MCF 10A (cell line): ENCODE measurements around the gene SHQ1. TPM values are rescaled to one million over a fixed set of nuclear protein-coding genes. Genes with fewer than 3 reads are reported as not detected.

Source experiments
- BruUV-seq: library from RNA; stranded (reverse); fragments of 400-500 nt; replicated peaks from 2 replicates; lab custom pipeline; 2021; lab: Mats Ljungman, UMichigan
- CTCF ChIA-PET: fragments of 300-600 bp; sonication (Branson Sonifier 250); formaldehyde crosslinking; extraction: SDS; loops from one replicate; lab custom pipeline; 2021; ENCODE audit warnings: antibody characterized with exemption, inconsistent platforms; lab: Yijun Ruan, JAX
- POLR2A ChIA-PET: fragments of 300-600, 350-650 bp; sonication (Branson Sonifier 250); formaldehyde crosslinking; extraction: SDS; loops from one replicate; lab custom pipeline; 2020; ENCODE audit warnings: antibody characterized with exemption, inconsistent platforms; lab: Yijun Ruan, JAX
- DNase-seq: peaks from one replicate; pipeline ENCODE4 v3.0.0-alpha.2; 2018; ENCODE audit not compliant: unreplicated experiment
- H3K27ac Mint-ChIP-seq: one replicate; pipeline ENCODE4 v1.8.0; 2022; ENCODE audit warnings: mild to moderate bottlenecking, low read depth, mixed read lengths; ENCODE audit not compliant: unreplicated experiment
- H3K27me3 Mint-ChIP-seq: one replicate; pipeline ENCODE4 v1.8.0; 2022; ENCODE audit warnings: mixed read lengths; ENCODE audit not compliant: insufficient read depth, unreplicated experiment
- H3K36me3 Mint-ChIP-seq: one replicate; pipeline ENCODE4 v1.8.0; 2022; ENCODE audit warnings: mild to moderate bottlenecking, moderate library complexity, mixed read lengths; ENCODE audit not compliant: insufficient read depth, unreplicated experiment
- H3K4me1 Mint-ChIP-seq: one replicate; pipeline ENCODE4 v1.8.0; 2022; ENCODE audit warnings: mixed read lengths; ENCODE audit not compliant: insufficient read depth, unreplicated experiment
- H3K4me3 Mint-ChIP-seq: one replicate; pipeline ENCODE4 v1.8.0; 2022; ENCODE audit warnings: mild to moderate bottlenecking, moderate library complexity, mixed read lengths; ENCODE audit not compliant: unreplicated experiment
- H3K9me3 Mint-ChIP-seq: one replicate; pipeline ENCODE4 v1.8.0; 2022; ENCODE audit warnings: mixed read lengths; ENCODE audit not compliant: unreplicated experiment
- intact Hi-C: fragments of 100-400 bp; cut with micrococcal nuclease; formaldehyde crosslinking; loops from 2 replicates; pipeline ENCODE4 v1.14.1; 2022
- total RNA-seq: library from RNA; stranded (reverse); gene quantifications from 2 replicates; pipeline ENCODE4 v1.2.3, GENCODE V29; 2022
- TF ChIP-seq, protein P1 (sequence below): fragments of 200-600 bp; IDR thresholded peaks from one replicate; pipeline ENCODE4 v1.8.0; 2022; ENCODE audit warnings: antibody characterized with exemption, mild to moderate bottlenecking; ENCODE audit not compliant: unreplicated experiment

SHQ1 gene
- total RNA-seq, 1 experiment from 2014 or later, result 17.4 TPM

DNA sequence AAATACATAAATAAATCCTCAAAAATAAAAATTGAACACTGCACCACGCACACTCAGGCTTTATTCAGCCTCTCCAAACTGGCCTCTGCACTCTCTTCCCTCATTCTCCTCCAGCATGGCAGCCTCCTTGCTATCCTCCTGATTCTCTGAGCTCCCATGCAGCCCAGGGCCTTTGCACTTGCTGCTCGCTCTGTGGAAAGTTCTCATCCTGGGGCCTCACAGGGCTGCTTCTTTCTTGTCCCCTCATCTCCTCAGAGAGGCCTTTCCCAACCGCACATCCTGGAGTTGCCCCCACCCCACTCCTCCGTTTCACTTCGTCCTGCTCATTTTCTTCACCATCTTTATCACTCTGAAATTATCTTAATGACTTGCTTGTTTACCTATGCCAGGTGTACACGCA, 123.0 kb downstream of the SHQ1 start:
- no TSS peak for BruUV-seq
- H3K9me3 Mint-ChIP-seq, result no peaks in the 10 kb centered on the region
- peaks cover 24% of the 10 kb centered on the region for H3K4me1 Mint-ChIP-seq
- ChIA-PET POLR2A (no interaction called here), CTCF (interaction anchor here (2.6 kb wide), 1 partner anchor 59 kb away, joined by 16 read pairs; no protein-coding TSS in a partner anchor)
- no peaks in the 10 kb centered on the region for H3K27me3 Mint-ChIP-seq
- intact Hi-C loops, result no loop called here
- no peaks in the 10 kb centered on the region for H3K36me3 Mint-ChIP-seq
- H3K4me3 Mint-ChIP-seq, result no peak overlapping the region
- H3K27ac Mint-ChIP-seq, result peak overlapping the region; percentile 71
- no peak for DNase-seq
- TF ChIP-seq, protein P1, sequence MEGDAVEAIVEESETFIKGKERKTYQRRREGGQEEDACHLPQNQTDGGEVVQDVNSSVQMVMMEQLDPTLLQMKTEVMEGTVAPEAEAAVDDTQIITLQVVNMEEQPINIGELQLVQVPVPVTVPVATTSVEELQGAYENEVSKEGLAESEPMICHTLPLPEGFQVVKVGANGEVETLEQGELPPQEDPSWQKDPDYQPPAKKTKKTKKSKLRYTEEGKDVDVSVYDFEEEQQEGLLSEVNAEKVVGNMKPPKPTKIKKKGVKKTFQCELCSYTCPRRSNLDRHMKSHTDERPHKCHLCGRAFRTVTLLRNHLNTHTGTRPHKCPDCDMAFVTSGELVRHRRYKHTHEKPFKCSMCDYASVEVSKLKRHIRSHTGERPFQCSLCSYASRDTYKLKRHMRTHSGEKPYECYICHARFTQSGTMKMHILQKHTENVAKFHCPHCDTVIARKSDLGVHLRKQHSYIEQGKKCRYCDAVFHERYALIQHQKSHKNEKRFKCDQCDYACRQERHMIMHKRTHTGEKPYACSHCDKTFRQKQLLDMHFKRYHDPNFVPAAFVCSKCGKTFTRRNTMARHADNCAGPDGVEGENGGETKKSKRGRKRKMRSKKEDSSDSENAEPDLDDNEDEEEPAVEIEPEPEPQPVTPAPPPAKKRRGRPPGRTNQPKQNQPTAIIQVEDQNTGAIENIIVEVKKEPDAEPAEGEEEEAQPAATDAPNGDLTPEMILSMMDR, result no peak

DNA sequence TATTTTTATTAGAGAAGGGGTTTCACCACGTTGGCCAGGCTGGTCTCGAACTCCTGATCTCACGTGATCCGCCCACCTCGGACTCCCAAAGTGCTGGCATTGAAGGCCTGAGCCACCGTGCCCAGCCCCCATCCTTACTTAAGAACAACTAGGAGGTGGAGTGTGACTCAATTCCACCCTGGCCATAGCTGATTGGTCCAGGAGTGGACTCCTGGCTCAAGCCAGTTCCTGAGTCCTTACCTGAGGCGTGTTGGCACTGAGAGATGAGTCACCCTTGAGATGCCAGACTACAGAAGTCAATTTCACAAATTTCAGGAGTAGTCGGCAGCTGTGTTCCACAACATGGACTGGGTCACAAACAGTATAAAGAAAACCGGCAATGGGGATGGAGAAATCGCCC, 124.2 kb downstream of the SHQ1 start:
- peak; percentile 99 for DNase-seq
- TF ChIP-seq, protein P1, result no peak
- H3K4me1 Mint-ChIP-seq, result peaks cover 24% of the 10 kb centered on the region
- peak overlapping the region; percentile 44 for H3K4me3 Mint-ChIP-seq
- no peaks in the 10 kb centered on the region for H3K9me3 Mint-ChIP-seq
- intact Hi-C loops, result no loop called here
- ChIA-PET POLR2A (interaction anchor here (0.8 to 2.7 kb wide), 11 partner anchors 9 to 277 kb away, joined by 3 to 32 read pairs (median 4); partner anchors contain the start of gene RYBP), CTCF (interaction anchor here (0.6 to 2.6 kb wide), 15 partner anchors 23 to 996 kb away, joined by 3 to 16 read pairs (median 4); no protein-coding TSS in a partner anchor)
- BruUV-seq, result no TSS peak
- peak overlapping the region; percentile 97 for H3K27ac Mint-ChIP-seq
- no peaks in the 10 kb centered on the region for H3K36me3 Mint-ChIP-seq
- no peaks in the 10 kb centered on the region for H3K27me3 Mint-ChIP-seq

DNA sequence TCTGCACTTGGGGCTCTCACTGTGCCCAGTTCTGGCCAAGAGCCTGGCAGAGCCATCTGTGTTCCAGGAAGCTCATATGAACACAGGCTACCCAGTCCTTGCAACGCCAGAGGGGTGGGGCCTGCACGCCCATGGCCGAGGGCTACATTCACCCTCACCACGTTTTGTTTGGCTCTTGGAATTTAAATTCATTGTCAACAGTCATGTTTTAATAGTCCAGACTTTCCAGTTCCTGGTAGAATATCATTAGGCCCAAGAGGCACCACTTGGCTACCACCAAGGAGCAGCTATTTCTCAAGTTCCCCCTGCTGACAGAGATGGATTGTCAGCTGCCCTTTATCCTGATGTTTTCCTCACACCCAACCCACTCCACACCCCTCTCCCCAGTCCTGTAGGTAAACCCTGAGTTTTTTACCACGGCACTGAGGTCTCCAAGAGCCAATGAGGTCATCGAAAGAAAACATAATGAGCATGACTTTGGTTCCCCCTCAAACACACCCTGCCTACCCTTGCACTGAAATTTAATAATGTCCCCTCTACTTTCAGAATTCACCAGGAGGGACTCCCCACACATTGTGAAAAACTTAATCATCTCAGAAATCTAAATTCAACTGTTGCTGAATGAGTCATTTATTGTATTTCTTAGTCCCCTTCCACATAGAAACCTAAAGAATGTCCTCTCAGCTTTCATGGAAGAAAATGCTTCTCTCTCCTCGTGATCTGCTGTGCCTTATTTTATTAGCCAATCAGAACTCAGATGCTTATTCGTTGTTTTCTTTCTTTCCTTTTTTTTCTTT, 125.1 kb downstream of the SHQ1 start:
- DNase-seq, result peak; percentile 85
- ChIA-PET POLR2A (interaction anchor here (0.5 to 2.7 kb wide), 15 partner anchors 15 to 385 kb away, joined by 3 to 32 read pairs (median 4); partner anchors contain the start of gene RYBP), CTCF (interaction anchor here (0.6 to 2.6 kb wide), 16 partner anchors 13 to 1692 kb away, joined by 3 to 16 read pairs (median 4); no protein-coding TSS in a partner anchor)
- TF ChIP-seq, protein P1, result no peak
- Mint-ChIP-seq H3K4me3 (peak overlapping the region; percentile 44), H3K27ac (peak overlapping the region; percentile 97), H3K9me3 (no peaks in the 10 kb centered on the region), H3K27me3 (no peaks in the 10 kb centered on the region), H3K36me3 (no peaks in the 10 kb centered on the region), H3K4me1 (peaks cover 24% of the 10 kb centered on the region)
- BruUV-seq, result no TSS peak
- intact Hi-C loops, result loop anchor here (1.0 kb wide), 1 partner anchor 95 kb away; no protein-coding TSS in a partner anchor

DNA sequence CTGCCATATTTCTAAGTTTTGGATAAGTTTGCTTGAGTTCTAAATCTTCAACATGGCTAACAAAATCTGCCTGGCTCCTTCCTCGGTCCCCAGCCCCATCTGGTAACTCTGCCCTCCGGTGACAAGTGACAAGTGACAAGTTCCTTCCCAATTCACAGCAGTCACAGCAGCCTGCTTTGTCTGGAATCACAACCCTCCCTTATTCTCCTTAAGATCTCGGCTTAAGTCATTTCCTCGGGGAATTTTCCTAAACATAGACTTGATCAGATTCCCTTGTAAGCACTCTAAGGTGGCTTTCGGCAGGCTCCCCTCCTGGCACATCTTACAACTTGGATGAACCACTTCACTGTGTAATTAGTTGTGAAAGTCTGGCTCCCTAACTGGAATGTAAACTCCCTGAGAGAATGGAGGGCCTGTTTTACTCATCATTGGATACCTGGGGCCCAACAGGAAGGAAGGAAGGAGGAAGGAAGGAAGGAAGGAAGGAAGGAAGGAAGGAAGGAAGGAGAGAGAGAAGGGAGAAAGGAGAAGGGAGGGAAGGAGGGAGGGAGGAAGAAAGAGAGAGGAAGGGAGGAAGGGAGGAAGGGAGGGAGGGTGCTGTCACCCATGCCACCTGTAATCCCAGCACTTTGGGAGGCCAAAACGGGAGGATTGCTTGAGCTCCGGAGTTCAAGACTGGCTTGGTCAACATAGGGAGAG, 126.4 kb downstream of the SHQ1 start:
- Mint-ChIP-seq H3K27me3 (no peaks in the 10 kb centered on the region), H3K4me1 (peaks cover 24% of the 10 kb centered on the region), H3K4me3 (no peak overlapping the region), H3K9me3 (no peaks in the 10 kb centered on the region), H3K27ac (peak overlapping the region; percentile 97), H3K36me3 (no peaks in the 10 kb centered on the region)
- ChIA-PET CTCF (interaction anchor here (0.7 to 1.0 kb wide), 2 partner anchors 378 to 1691 kb away, joined by 3 read pairs; no protein-coding TSS in a partner anchor), POLR2A (interaction anchor here (0.9 to 2.7 kb wide), 2 partner anchors 86 to 275 kb away, joined by 5 to 11 read pairs; partner anchors contain the start of gene RYBP)
- TF ChIP-seq, protein P1, result no peak
- intact Hi-C loops, result no loop called here
- BruUV-seq, result no TSS peak
- no peak for DNase-seq
